Measurements from ENCODE around the gene COL9A2.

GRCh38 chr1:40255231-40255630, 61.9 kb downstream of the COL9A2 start:
- TF ChIP-seq CTCF (IDR thresholded peaks at IDR 0.05) (no peak), EZH2 (IDR thresholded peaks at IDR 0.05; ENCODE audit: borderline replicate concordance, insufficient read depth, low read depth, low read length, poor library complexity, severe bottlenecking) (no peak)
